Choroid plexus epithelial cell (primary cell): ENCODE measurements around the gene QRICH1.

Experiments
- DNase-seq: peaks from one replicate; pipeline ENCODE4 v3.0.0-alpha.2; 2010; ENCODE audit warnings: low read depth
- H3K4me3 ChIP-seq: 2 replicates; pipeline ENCODE4 v1.5.1; 2011; ENCODE audit warnings: low read depth, mild to moderate bottlenecking, control low read depth, low read length, moderate library complexity
- TF ChIP-seq, protein P1 (sequence below): conservative IDR thresholded peaks from 2 replicates; pipeline ENCODE4 v1.5.1; 2011; ENCODE audit warnings: low read depth, mild to moderate bottlenecking, control low read depth, inconsistent platforms, low read length, moderate library complexity

The QRICH1 gene

GRCh38 chr3:48997714-48998637, 95.9 kb downstream of the QRICH1 start:
- H3K4me3 ChIP-seq, result no peak overlapping the region
- TF ChIP-seq, protein P1, sequence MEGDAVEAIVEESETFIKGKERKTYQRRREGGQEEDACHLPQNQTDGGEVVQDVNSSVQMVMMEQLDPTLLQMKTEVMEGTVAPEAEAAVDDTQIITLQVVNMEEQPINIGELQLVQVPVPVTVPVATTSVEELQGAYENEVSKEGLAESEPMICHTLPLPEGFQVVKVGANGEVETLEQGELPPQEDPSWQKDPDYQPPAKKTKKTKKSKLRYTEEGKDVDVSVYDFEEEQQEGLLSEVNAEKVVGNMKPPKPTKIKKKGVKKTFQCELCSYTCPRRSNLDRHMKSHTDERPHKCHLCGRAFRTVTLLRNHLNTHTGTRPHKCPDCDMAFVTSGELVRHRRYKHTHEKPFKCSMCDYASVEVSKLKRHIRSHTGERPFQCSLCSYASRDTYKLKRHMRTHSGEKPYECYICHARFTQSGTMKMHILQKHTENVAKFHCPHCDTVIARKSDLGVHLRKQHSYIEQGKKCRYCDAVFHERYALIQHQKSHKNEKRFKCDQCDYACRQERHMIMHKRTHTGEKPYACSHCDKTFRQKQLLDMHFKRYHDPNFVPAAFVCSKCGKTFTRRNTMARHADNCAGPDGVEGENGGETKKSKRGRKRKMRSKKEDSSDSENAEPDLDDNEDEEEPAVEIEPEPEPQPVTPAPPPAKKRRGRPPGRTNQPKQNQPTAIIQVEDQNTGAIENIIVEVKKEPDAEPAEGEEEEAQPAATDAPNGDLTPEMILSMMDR, result no peak
- DNase-seq, result no peak

- no peak for DNase-seq
- no peak overlapping the region for H3K4me3 ChIP-seq
- TF ChIP-seq, protein P1, result no peak
These were observed 96.7 kb downstream of the QRICH1 start for GRCh38 chr3:48997102-48997635.

GRCh38 chr3:48996640-48997039, 97.2 kb downstream of the QRICH1 start:
- no peak overlapping the region for H3K4me3 ChIP-seq
- TF ChIP-seq, protein P1, result no peak
- no peak for DNase-seq

- DNase-seq, result no peak
- TF ChIP-seq, protein P1, result no peak
- H3K4me3 ChIP-seq, result no peak overlapping the region
These were observed 100.0 kb downstream of the QRICH1 start for GRCh38 chr3:48993834-48994233.

GRCh38 chr3:48991851-48992545, 101.9 kb downstream of the QRICH1 start:
- no peak overlapping the region for H3K4me3 ChIP-seq
- TF ChIP-seq, protein P1, result no peak

DNA sequence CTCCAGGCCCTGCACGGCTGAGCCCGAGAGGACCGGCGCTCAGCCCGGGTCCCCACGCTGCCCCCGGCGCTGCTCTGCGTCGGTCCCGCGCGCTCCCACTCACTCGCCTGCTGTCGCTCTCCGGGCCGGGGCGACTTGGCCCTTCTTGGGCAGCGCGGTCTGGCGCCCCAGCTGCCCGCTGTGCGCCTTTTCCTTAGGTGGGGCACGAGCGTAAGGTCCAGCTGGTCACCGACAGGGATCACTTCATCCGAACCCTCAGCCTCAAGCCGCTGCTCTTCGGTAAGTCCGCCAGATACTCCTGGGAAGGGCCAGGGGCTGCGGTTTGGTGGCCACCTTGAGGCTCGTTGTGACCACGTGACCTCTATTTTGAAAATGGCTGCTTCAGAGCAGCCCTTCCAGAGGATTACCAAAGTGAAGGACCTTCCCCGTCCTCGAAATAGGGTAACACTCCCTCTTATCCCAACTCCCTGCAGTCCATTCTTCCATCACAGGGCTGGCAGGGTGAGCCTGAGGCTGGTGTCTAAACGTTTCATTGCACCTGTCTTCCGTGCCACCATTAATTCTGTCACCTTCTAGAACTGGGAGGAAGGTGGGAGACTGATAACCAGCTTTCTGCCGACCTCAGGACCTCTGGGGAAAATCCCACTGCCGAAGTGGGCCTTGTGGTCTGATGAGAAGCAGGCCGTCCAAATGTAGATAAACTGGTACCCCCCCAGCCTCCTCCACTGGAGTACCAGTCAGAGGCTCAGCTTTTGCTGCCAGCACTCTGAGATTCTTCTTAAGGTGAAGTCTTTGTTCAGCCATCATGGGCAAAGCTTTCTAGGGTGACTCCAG, 103.0 kb downstream of the QRICH1 start:
- peak overlapping the region; percentile 74 for H3K4me3 ChIP-seq
- no peak for DNase-seq
- TF ChIP-seq, protein P1, result no peak

More at GRCh38 chr3:48991851-48992545, 101.9 kb downstream of the QRICH1 start:
- no peak for DNase-seq
